ENCODE results near the gene VCAN.

VCAN gene

GRCh38 chr5:83518319-83519061, 46.9 kb downstream of the VCAN start:
- ATAC-seq (ENCODE audit: low read depth), result no peak
- H3K4me3 ChIP-seq (ENCODE audit: severe bottlenecking), result no peak overlapping the region
- no peak overlapping the region for H3K27ac ChIP-seq (ENCODE audit: poor library complexity, severe bottlenecking)
- no peaks in the 10 kb centered on the region for H3K36me3 ChIP-seq (ENCODE audit: low read depth)
- H3K9me3 ChIP-seq (ENCODE audit: severe bottlenecking), result no peaks in the 10 kb centered on the region
- TF ChIP-seq CTCF (IDR thresholded peaks at IDR 0.05; ENCODE audit: poor library complexity, severe bottlenecking), result no peak
- H3K4me1 ChIP-seq (ENCODE audit: insufficient read depth, poor library complexity, severe bottlenecking), result no peaks in the 10 kb centered on the region
- peaks cover 4% of the 10 kb centered on the region for H3K27me3 ChIP-seq (ENCODE audit: insufficient read depth, poor library complexity, severe bottlenecking)
- DNase-seq (ENCODE audit: low spot score), result no peak

- no peak overlapping the region for H3K4me3 ChIP-seq (ENCODE audit: severe bottlenecking)
- peaks cover 6% of the 10 kb centered on the region for H3K27me3 ChIP-seq (ENCODE audit: insufficient read depth, poor library complexity, severe bottlenecking)
- no peaks in the 10 kb centered on the region for H3K9me3 ChIP-seq (ENCODE audit: severe bottlenecking)
- no peaks in the 10 kb centered on the region for H3K36me3 ChIP-seq (ENCODE audit: low read depth)
- ATAC-seq (ENCODE audit: low read depth) (no peak), DNase-seq (ENCODE audit: low spot score) (no peak)
- no peak overlapping the region for H3K27ac ChIP-seq (ENCODE audit: poor library complexity, severe bottlenecking)
- no peak for TF ChIP-seq CTCF (IDR thresholded peaks at IDR 0.05; ENCODE audit: poor library complexity, severe bottlenecking)
- H3K4me1 ChIP-seq (ENCODE audit: insufficient read depth, poor library complexity, severe bottlenecking), result no peaks in the 10 kb centered on the region
These were observed 50.9 kb downstream of the VCAN start for GRCh38 chr5:83522446-83522845.

GRCh38 chr5:83523929-83524328, 52.4 kb downstream of the VCAN start:
- DNase-seq (ENCODE audit: low spot score) (no peak), ATAC-seq (ENCODE audit: low read depth) (no peak)
- Histone ChIP-seq H3K27me3 (ENCODE audit: insufficient read depth, poor library complexity, severe bottlenecking) (peaks cover 6% of the 10 kb centered on the region), H3K9me3 (ENCODE audit: severe bottlenecking) (no peaks in the 10 kb centered on the region), H3K4me1 (ENCODE audit: insufficient read depth, poor library complexity, severe bottlenecking) (no peaks in the 10 kb centered on the region), H3K27ac (ENCODE audit: poor library complexity, severe bottlenecking) (no peak overlapping the region), H3K36me3 (ENCODE audit: low read depth) (no peaks in the 10 kb centered on the region), H3K4me3 (ENCODE audit: severe bottlenecking) (no peak overlapping the region)
- no peak for TF ChIP-seq CTCF (IDR thresholded peaks at IDR 0.05; ENCODE audit: poor library complexity, severe bottlenecking)

- peaks cover 6% of the 10 kb centered on the region for H3K27me3 ChIP-seq (ENCODE audit: insufficient read depth, poor library complexity, severe bottlenecking)
- no peaks in the 10 kb centered on the region for H3K9me3 ChIP-seq (ENCODE audit: severe bottlenecking)
- DNase-seq (ENCODE audit: low spot score) (no peak), ATAC-seq (ENCODE audit: low read depth) (no peak)
- no peak overlapping the region for H3K27ac ChIP-seq (ENCODE audit: poor library complexity, severe bottlenecking)
- H3K36me3 ChIP-seq (ENCODE audit: low read depth), result no peaks in the 10 kb centered on the region
- H3K4me3 ChIP-seq (ENCODE audit: severe bottlenecking), result no peak overlapping the region
- no peak for TF ChIP-seq CTCF (IDR thresholded peaks at IDR 0.05; ENCODE audit: poor library complexity, severe bottlenecking)
- H3K4me1 ChIP-seq (ENCODE audit: insufficient read depth, poor library complexity, severe bottlenecking), result no peaks in the 10 kb centered on the region
These were observed 52.8 kb downstream of the VCAN start for GRCh38 chr5:83524345-83524744.

GRCh38 chr5:83524991-83525390, 53.4 kb downstream of the VCAN start:
- no peaks in the 10 kb centered on the region for H3K4me1 ChIP-seq (ENCODE audit: insufficient read depth, poor library complexity, severe bottlenecking)
- no peaks in the 10 kb centered on the region for H3K36me3 ChIP-seq (ENCODE audit: low read depth)
- ATAC-seq (ENCODE audit: low read depth) (no peak), DNase-seq (ENCODE audit: low spot score) (no peak)
- no peak overlapping the region for H3K4me3 ChIP-seq (ENCODE audit: severe bottlenecking)
- H3K27me3 ChIP-seq (ENCODE audit: insufficient read depth, poor library complexity, severe bottlenecking), result peaks cover 6% of the 10 kb centered on the region
- TF ChIP-seq CTCF (IDR thresholded peaks at IDR 0.05; ENCODE audit: poor library complexity, severe bottlenecking), result no peak
- no peaks in the 10 kb centered on the region for H3K9me3 ChIP-seq (ENCODE audit: severe bottlenecking)
- no peak overlapping the region for H3K27ac ChIP-seq (ENCODE audit: poor library complexity, severe bottlenecking)
